GM12878 (cell line): ENCODE data around the gene PHLPP1. TPM values are rescaled to one million over a fixed set of nuclear protein-coding genes. Genes with fewer than 3 reads are reported as not detected.

ENCODE experiments used
- ATAC-seq: fragments of 200-7000 bp; cut with Tn5 transposase; 3 replicates; pipeline ENCODE4 v1.9.1; 2020; ENCODE audit warnings: mild to moderate bottlenecking, moderate library complexity
- BruUV-seq: library from RNA; stranded (reverse); fragments of 400-500 nt; replicated peaks from 2 replicates; lab custom pipeline; 2021; lab: Mats Ljungman, UMichigan
- CTCF ChIA-PET: fragments of 300-600 bp; sonication (Branson Sonifier 250); formaldehyde crosslinking; extraction: SDS; loops from one replicate; lab custom pipeline; 2021; ENCODE audit warnings: inconsistent platforms; lab: Yijun Ruan, JAX
- POLR2A ChIA-PET: fragments of 350-600 bp; formaldehyde crosslinking; extraction: SDS; loops from one replicate; lab custom pipeline; 2021; ENCODE audit warnings: inconsistent platforms; lab: Charles Lee
- RAD21 ChIA-PET: fragments of 300-600 bp; sonication (Branson Sonifier 250); formaldehyde crosslinking; loops from one replicate; lab custom pipeline; 2023; ENCODE audit warnings: antibody characterized with exemption; ENCODE audit not compliant: unreplicated experiment; lab: Charles Lee
- SMC1A ChIA-PET: fragments of 300-600 bp; sonication (Branson Sonifier 250); formaldehyde crosslinking; loops from one replicate; lab custom pipeline; 2023; ENCODE audit not compliant: unreplicated experiment, uncharacterized antibody; lab: Charles Lee
- DNase-seq: peaks from one replicate; pipeline ENCODE4 v3.0.0-alpha.2; 2011; ENCODE audit warnings: low read depth, low spot score
- FAIRE-seq: peaks from 3 replicates; lab custom pipeline; 2011; peaks lifted over from hg19 to GRCh38; lab: Jason Lieb, UNC
- H2AFZ ChIP-seq: 2 replicates; pipeline ENCODE4 v1.6.0; 2011; ENCODE audit warnings: low read depth, low read length, control low read depth; ENCODE audit not compliant: control insufficient read depth
- H3K27ac ChIP-seq: 2 replicates; pipeline ENCODE4 v1.5.1; 2011; ENCODE audit warnings: control low read depth; ENCODE audit not compliant: control insufficient read depth, insufficient read depth
- H3K27me3 ChIP-seq, 2 experiments: replicated peaks in 1 of 2; 2 replicates each; pipeline versions ENCODE4 v1.6.0 to v1.6.1; 2011; ENCODE audit warnings: low read length in 1 of 2; ENCODE audit not compliant: control insufficient read depth in 2 of 2, insufficient read depth in 2 of 2
- H3K36me3 ChIP-seq, 2 experiments: 2 replicates each; pipeline ENCODE4 v1.5.1; 2011; ENCODE audit warnings: low read length in 1 of 2; ENCODE audit not compliant: control insufficient read depth in 2 of 2, insufficient read depth in 2 of 2
- H3K4me1 ChIP-seq: 2 replicates; pipeline ENCODE4 v1.6.1; 2011; ENCODE audit warnings: mild to moderate bottlenecking, low read length, moderate library complexity, mixed read lengths; ENCODE audit not compliant: control insufficient read depth, insufficient read depth
- H3K4me2 ChIP-seq: 2 replicates; pipeline ENCODE4 v1.6.0; 2011; ENCODE audit warnings: control low read depth; ENCODE audit not compliant: control insufficient read depth, insufficient read depth
- H3K4me3 ChIP-seq: fragments of 200-600 bp; sonication (generic); 2 replicates; pipeline ENCODE4 v1.5.1; 2016
- H3K79me2 ChIP-seq: 2 replicates; pipeline ENCODE4 v1.6.0; 2011; ENCODE audit warnings: low read length; ENCODE audit not compliant: control insufficient read depth, insufficient read depth
- H3K9ac ChIP-seq: 2 replicates; pipeline ENCODE4 v1.8.0; 2011; ENCODE audit warnings: low read length, control low read depth, mixed read lengths; ENCODE audit not compliant: control insufficient read depth, insufficient read depth
- H3K9me3 ChIP-seq: replicated peaks from 3 replicates; pipeline ENCODE4 v1.5.1; 2011; ENCODE audit warnings: mild to moderate bottlenecking, low read length; ENCODE audit not compliant: control insufficient read depth, insufficient read depth
- H4K20me1 ChIP-seq: 2 replicates; pipeline ENCODE4 v1.6.0; 2011; ENCODE audit not compliant: control insufficient read depth, insufficient read depth
- BCL11A ChIP-seq: IDR thresholded peaks from 2 replicates; pipeline ENCODE4 v1.6.1; 2011; ENCODE audit warnings: low read depth, low read length
- CEBPB ChIP-seq, 2 experiments: fragments of 150-350 bp in 1 of 2; IDR thresholded peaks; 2 replicates each; pipeline ENCODE4 v1.6.1; 2012 to 2014; ENCODE audit warnings: low read depth in 2 of 2, low read length in 2 of 2, borderline replicate concordance in 1 of 2, inconsistent platforms in 1 of 2
- ETV6 ChIP-seq, 2 experiments: fragments of 450-650 bp in 1 of 2; IDR thresholded peaks in 1 of 2; conservative IDR thresholded peaks in 1 of 2; 2 replicates each; pipeline ENCODE4 v1.6.1; 2014; ENCODE audit warnings: antibody characterized with exemption in 1 of 2, borderline replicate concordance in 1 of 2, low read depth in 1 of 2, mild to moderate bottlenecking in 1 of 2, moderate library complexity in 1 of 2
- FOS ChIP-seq: IDR thresholded peaks from 3 replicates; pipeline ENCODE4 v1.6.1; 2011; ENCODE audit warnings: borderline replicate concordance; ENCODE audit not compliant: insufficient read length; ENCODE audit errors: extremely low read depth
- HDAC6 ChIP-seq: fragments of 200-600 bp; sonication (generic); IDR thresholded peaks from one replicate; pipeline ENCODE4 v1.8.0; 2017; ENCODE audit warnings: antibody characterized with exemption; ENCODE audit not compliant: unreplicated experiment
- NFYA ChIP-seq: IDR thresholded peaks from 2 replicates; pipeline ENCODE4 v1.6.1; 2011; ENCODE audit warnings: low read depth, mild to moderate bottlenecking, low read length, improper control_type of control experiment, borderline replicate concordance
- PAX8 ChIP-seq: fragments of 450-650 bp; IDR thresholded peaks from 2 replicates; pipeline ENCODE4 v1.6.1; 2017; ENCODE audit warnings: mild to moderate bottlenecking, moderate library complexity
- POLR2A ChIP-seq: IDR thresholded peaks from 2 replicates; pipeline ENCODE4 v1.6.1; 2011; ENCODE audit warnings: low read depth, mild to moderate bottlenecking, low read length
- POLR2AphosphoS2 ChIP-seq: IDR thresholded peaks from 2 replicates; pipeline ENCODE4 v1.6.1; 2011; ENCODE audit warnings: low read depth, mild to moderate bottlenecking, low read length, improper control_type of control experiment, moderate library complexity
- STAT1 ChIP-seq: fragments of 450-650 bp; conservative IDR thresholded peaks from 2 replicates; pipeline ENCODE4 v1.6.1; 2014; ENCODE audit warnings: antibody characterized with exemption, mild to moderate bottlenecking
- TARDBP ChIP-seq: IDR thresholded peaks from 2 replicates; pipeline ENCODE4 v1.6.1; 2016; ENCODE audit warnings: borderline replicate concordance
- TCF3 ChIP-seq: IDR thresholded peaks from 2 replicates; pipeline ENCODE4 v1.6.1; 2012; ENCODE audit warnings: low read depth, mild to moderate bottlenecking, low read length, borderline replicate concordance; ENCODE audit not compliant: insufficient read depth
- ZNF24 ChIP-seq: fragments of 450-650 bp; IDR thresholded peaks from 2 replicates; pipeline ENCODE4 v1.6.1; 2017; ENCODE audit warnings: antibody characterized with exemption, mild to moderate bottlenecking
- ZNF384 ChIP-seq: IDR thresholded peaks from 2 replicates; pipeline ENCODE4 v1.6.1; 2012; ENCODE audit warnings: low read depth, mild to moderate bottlenecking, low read length, improper control_type of control experiment, borderline replicate concordance
- WGBS: methylation state at CpG from one replicate; pipeline ENCODE4 v1.1.6; 2016; ENCODE audit warnings: low lambda C conversion rate; ENCODE audit not compliant: insufficient replicate concordance, insufficient coverage; ENCODE audit errors: missing lambda C conversion rate; 5-methylcytosine and 5-hydroxymethylcytosine counted together
- in situ Hi-C: fragments of 300-500 bp; cut with MboI; formaldehyde crosslinking; loops from 9 replicates; pipeline ENCODE4 v1.14.3; 2018; ENCODE audit warnings: mixed read lengths
- intact Hi-C: fragments of 100-400 bp; cut with micrococcal nuclease; formaldehyde crosslinking; loops from one replicate; pipeline ENCODE4 v1.14.2; 2022; ENCODE audit not compliant: unreplicated experiment
- polyA plus RNA-seq, 11 experiments: library from polyadenylated mRNA; depleted of rRNA in 4 of 11; unstranded in 6 of 11; stranded (reverse) in 5 of 11; fragments of >200 nt; fragmentation: Nextera tagmentation in 4 of 11; fragmentation: Illumina TruSeq in 1 of 11; extraction: Ambion mirVana in 4 of 11; extraction: Trizol in 1 of 11; gene quantifications; 1 replicate in 1 of 11; 2 replicates in 10 of 11; pipeline versions ENCODE4 v1.2.1 to v1.2.3, GENCODE V29; 2011 to 2016; ENCODE audit warnings: inconsistent platforms in 2 of 11, missing spikeins in 2 of 11, low read depth in 1 of 11
- total RNA-seq, 4 experiments: library from RNA; depleted of rRNA in 3 of 4; stranded (reverse); fragments of >200 nt in 3 of 4; fragmentation: Illumina TruSeq in 1 of 4; extraction: Trizol in 1 of 4; gene quantifications; 2 replicates each; pipeline versions ENCODE4 v1.2.1 to v1.2.3, GENCODE V29; 2013 to 2021
- TF ChIP-seq, protein P1 (sequence below): fragments of 150-350 bp; IDR thresholded peaks from 2 replicates; pipeline ENCODE4 v1.6.1; 2014; ENCODE audit warnings: mild to moderate bottlenecking, low read depth, low read length
- TF ChIP-seq, protein P2 (sequence below): IDR thresholded peaks from 2 replicates; pipeline ENCODE4 v1.6.1; 2012; ENCODE audit warnings: mild to moderate bottlenecking, low read depth, low read length

Gene PHLPP1
- total and polyA plus RNA-seq, 10 of the 15 experiments (the other 5 are each of a cell fraction or from before 2014, with no cell fraction given), result 0.42 to 7.0 (median 1.9) TPM

DNA sequence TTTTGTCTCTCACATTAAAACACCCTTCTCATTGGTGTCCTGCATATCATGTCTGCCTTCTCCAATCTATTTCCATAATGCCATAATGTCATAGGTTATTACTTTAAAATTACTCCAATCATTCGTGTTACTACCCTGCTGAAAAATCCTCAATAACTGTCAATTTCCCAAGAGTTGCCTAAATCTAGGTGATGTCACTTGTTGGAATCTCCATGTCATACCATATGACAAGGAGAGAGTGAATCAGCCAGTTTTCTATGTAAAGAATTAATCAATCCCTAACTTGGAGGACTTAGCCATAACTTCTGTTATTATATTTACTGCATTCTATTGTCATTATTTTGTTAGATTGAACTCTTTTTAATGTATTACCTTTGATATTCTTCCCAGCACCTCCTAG, 62.5 kb downstream of the PHLPP1 start:
- H3K9me3 ChIP-seq, result no peaks in the 10 kb centered on the region
- H3K27me3 ChIP-seq, result no peaks in the 10 kb centered on the region
- no peaks in the 10 kb centered on the region for H4K20me1 ChIP-seq
- FAIRE-seq (no peak), ATAC-seq (no peak), DNase-seq (no peak)
- in situ Hi-C loops, result no loop called here
- H2AFZ ChIP-seq, result no peak overlapping the region
- H3K27ac ChIP-seq, result no peak overlapping the region
- no peak for TF ChIP-seq TCF3
- TF ChIP-seq POLR2A, result no peak
- no peak for TF ChIP-seq ZNF384
- TF ChIP-seq POLR2AphosphoS2, result no peak
- TF ChIP-seq HDAC6, result no peak
- TF ChIP-seq CEBPB (IDR thresholded peaks at IDR 0.05; ENCODE audit: borderline replicate concordance in 1 of 2, low read depth in 2 of 2, low read length in 2 of 2), result no peak
- TF ChIP-seq STAT1, result no peak
- TF ChIP-seq BCL11A, result no peak
- TF ChIP-seq, protein P1, sequence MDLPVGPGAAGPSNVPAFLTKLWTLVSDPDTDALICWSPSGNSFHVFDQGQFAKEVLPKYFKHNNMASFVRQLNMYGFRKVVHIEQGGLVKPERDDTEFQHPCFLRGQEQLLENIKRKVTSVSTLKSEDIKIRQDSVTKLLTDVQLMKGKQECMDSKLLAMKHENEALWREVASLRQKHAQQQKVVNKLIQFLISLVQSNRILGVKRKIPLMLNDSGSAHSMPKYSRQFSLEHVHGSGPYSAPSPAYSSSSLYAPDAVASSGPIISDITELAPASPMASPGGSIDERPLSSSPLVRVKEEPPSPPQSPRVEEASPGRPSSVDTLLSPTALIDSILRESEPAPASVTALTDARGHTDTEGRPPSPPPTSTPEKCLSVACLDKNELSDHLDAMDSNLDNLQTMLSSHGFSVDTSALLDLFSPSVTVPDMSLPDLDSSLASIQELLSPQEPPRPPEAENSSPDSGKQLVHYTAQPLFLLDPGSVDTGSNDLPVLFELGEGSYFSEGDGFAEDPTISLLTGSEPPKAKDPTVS, result no peak
- TF ChIP-seq, protein P2, sequence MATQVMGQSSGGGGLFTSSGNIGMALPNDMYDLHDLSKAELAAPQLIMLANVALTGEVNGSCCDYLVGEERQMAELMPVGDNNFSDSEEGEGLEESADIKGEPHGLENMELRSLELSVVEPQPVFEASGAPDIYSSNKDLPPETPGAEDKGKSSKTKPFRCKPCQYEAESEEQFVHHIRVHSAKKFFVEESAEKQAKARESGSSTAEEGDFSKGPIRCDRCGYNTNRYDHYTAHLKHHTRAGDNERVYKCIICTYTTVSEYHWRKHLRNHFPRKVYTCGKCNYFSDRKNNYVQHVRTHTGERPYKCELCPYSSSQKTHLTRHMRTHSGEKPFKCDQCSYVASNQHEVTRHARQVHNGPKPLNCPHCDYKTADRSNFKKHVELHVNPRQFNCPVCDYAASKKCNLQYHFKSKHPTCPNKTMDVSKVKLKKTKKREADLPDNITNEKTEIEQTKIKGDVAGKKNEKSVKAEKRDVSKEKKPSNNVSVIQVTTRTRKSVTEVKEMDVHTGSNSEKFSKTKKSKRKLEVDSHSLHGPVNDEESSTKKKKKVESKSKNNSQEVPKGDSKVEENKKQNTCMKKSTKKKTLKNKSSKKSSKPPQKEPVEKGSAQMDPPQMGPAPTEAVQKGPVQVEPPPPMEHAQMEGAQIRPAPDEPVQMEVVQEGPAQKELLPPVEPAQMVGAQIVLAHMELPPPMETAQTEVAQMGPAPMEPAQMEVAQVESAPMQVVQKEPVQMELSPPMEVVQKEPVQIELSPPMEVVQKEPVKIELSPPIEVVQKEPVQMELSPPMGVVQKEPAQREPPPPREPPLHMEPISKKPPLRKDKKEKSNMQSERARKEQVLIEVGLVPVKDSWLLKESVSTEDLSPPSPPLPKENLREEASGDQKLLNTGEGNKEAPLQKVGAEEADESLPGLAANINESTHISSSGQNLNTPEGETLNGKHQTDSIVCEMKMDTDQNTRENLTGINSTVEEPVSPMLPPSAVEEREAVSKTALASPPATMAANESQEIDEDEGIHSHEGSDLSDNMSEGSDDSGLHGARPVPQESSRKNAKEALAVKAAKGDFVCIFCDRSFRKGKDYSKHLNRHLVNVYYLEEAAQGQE, result no peak
- no peak for TF ChIP-seq FOS
- TF ChIP-seq NFYA, result no peak
- no peak for TF ChIP-seq ETV6 (conservative IDR thresholded peaks at IDR 0.05 in 1 of 2, IDR thresholded peaks at IDR 0.05 in 1 of 2; ENCODE audit: borderline replicate concordance in 1 of 2, low read depth in 1 of 2)
- TF ChIP-seq PAX8, result no peak
- TF ChIP-seq ZNF24, result no peak
- no peak for TF ChIP-seq TARDBP
- intact Hi-C loops, result no loop called here
- ChIA-PET SMC1A (no interaction called here), RAD21 (no interaction called here), POLR2A (no interaction called here), CTCF (interaction anchor here (1.7 kb wide), 1 partner anchor 13 kb away, joined by 3 read pairs; no protein-coding TSS in a partner anchor)
- H3K4me3 ChIP-seq, result no peak overlapping the region
- H3K36me3 ChIP-seq, result no peaks in the 10 kb centered on the region
- WGBS, result 36% methylated on average over 1 of the region's 1 CpG
- H3K4me1 ChIP-seq, result no peaks in the 10 kb centered on the region
- H3K4me2 ChIP-seq, result no peak overlapping the region
- H3K79me2 ChIP-seq, result no peaks in the 10 kb centered on the region
- BruUV-seq, result no TSS peak
- no peak overlapping the region for H3K9ac ChIP-seq
